GM18526 (cell line): ENCODE measurements around the gene CNTROB.

ENCODE experiments used
- POLR2A ChIP-seq: IDR thresholded peaks from 3 replicates; pipeline ENCODE4 v1.6.1; 2011; ENCODE audit not compliant: insufficient read length; ENCODE audit errors: extremely low read depth

CNTROB gene

GRCh38 chr17:7951143-7951792, 19.3 kb downstream of the CNTROB start:
- TF ChIP-seq POLR2A: no peak

GRCh38 chr17:7955414-7956227, 23.6 kb downstream of the CNTROB start:
- TF ChIP-seq POLR2A: no peak

- no peak for TF ChIP-seq POLR2A
These were observed 24.4 kb downstream of the CNTROB start for GRCh38 chr17:7956228-7956965.

GRCh38 chr17:7959503-7960253, 27.7 kb downstream of the CNTROB start:
- no peak for TF ChIP-seq POLR2A

GRCh38 chr17:7961421-7961820, 29.4 kb downstream of the CNTROB start:
- TF ChIP-seq POLR2A: no peak

- TF ChIP-seq POLR2A: no peak
These were observed 35.7 kb downstream of the CNTROB start for GRCh38 chr17:7967751-7968150.

- no peak for TF ChIP-seq POLR2A
These were observed 37.4 kb downstream of the CNTROB start for GRCh38 chr17:7969433-7969832.

GRCh38 chr17:7971651-7972050, 39.6 kb downstream of the CNTROB start:
- no peak for TF ChIP-seq POLR2A

GRCh38 chr17:7972131-7972785, 40.3 kb downstream of the CNTROB start:
- no peak for TF ChIP-seq POLR2A

GRCh38 chr17:7974638-7975131, 42.7 kb downstream of the CNTROB start:
- TF ChIP-seq POLR2A: no peak

GRCh38 chr17:7977039-7977438, 45.0 kb downstream of the CNTROB start:
- TF ChIP-seq POLR2A: no peak

GRCh38 chr17:7977805-7978204, 45.8 kb downstream of the CNTROB start:
- no peak for TF ChIP-seq POLR2A

- no peak for TF ChIP-seq POLR2A
These were observed 50.2 kb downstream of the CNTROB start for GRCh38 chr17:7982173-7982572.

- no peak for TF ChIP-seq POLR2A
These were observed 50.7 kb downstream of the CNTROB start for GRCh38 chr17:7982666-7983065.
